Measurements from ENCODE around the gene SEC23A.
"Not testable (repeated sequence)": the region's sequence is repeated elsewhere in the genome, so short reads cannot be mapped to it uniquely, and the experiment has no call there.

SEC23A gene

DNA sequence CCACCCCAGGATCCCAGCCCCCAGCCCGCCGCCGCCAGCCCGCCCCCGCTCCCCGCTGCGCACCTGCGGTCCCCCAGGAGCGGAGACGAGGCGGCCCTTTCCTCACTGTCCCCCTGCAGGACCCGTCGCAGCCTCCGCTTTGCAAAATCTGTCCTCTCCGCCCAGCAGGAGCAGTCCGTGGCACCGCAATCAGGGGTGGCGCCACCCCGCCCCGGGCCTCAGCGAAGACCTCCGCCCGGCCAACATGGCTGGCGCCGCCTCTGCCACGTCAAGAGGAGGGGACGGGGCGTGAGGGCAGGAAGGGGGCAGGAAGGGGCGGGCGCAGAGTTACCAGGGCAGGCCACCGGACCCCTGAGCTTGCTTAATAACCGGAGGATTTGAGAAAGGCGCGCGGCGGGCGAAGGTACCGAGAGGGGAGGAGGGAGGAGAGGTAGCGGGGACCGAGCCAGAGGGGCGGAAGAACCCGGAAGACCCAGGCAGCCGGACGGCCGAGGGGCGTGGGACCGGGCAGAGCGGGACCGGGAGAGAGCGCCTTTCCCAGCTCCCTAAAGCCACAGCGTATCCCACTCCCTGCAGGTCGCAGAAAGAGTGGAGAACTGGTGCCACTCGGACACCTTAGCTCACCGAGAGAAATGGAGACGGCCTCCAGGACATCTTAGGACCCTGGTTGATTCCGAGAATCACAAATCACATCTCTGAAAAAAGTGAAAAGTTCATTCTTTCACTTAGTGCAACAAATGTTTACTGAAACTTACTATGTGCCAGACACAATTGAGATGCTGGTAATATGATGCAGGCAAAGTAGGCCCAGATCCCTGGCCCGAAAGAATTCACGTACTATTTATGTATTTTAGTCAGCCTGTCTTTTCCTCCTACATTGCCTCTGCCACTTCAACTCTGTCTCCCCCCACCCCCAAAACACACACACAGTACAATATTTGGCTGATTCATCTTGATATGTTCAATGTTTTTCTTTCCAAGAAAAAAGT lies at the start of gene SEC23A:
TSS of gene SEC23A (minus strand) at position 267 of the 989 bp plus-strand sequence. CDS start 7,117 bp downstream, outside the sequence.
- peak; percentile 57 to 79 for DNase-seq (ENCODE audit: low read depth in 1 of 2, low spot score in 1 of 2)

DNA sequence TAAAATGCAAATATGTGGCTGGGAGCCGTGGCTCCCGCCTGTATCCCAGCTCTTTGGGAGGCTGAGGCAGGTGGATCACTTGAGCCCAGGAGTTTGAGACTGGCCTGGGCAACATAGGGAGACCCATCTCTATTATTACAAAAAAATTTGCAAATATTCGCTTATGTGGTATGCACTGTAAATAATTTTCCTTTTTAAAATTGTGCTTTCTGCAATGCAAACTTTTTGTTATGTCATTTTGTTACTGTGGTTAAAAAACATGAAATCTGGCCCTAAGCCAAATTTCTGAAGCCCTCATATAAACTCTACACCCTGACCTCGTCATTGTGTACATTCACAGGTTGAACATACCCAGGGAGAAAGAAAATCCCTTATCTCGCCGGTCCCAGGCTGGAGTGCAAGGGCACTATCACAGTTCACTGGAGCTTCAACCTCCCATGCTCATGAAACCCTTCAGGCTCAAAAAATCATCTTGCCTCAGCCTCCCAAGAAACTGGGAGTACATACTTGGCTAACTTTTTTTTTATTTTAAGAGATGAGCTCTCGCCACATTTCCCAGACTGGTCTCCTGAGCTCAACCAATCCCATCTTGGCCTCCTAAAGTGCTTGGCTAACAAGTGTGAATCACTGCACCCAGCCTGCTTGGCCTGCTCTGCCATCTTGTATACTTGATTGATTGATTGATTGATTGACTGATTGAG lies 42.4 kb upstream of the SEC23A start:
- DNase-seq (ENCODE audit: low read depth in 1 of 2, low spot score in 1 of 2): no peak

GRCh38 chr14:39143226-39143625 lies 40.2 kb upstream of the SEC23A start:
- DNase-seq (ENCODE audit: low read depth in 1 of 2, low spot score in 1 of 2): not testable (repeated sequence)

DNA sequence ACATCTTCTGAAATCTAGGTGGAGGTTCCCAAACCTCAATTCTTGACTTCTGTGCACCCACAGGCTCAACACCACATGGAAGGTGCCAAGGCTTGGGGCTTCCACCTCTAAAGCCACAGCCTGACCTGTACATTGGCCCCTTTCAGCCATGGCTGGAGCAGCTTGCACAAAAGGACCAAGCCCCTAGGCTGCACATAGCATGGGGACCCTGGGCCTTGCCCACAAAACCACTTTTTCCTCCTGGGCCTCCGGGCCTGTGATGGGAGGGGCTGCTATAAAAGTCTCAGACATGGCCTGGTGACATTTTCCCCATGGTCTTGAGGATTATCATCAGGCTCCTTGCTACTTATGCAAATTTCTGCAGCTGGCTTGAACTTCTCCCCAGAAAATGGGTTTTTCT lies 38.6 kb upstream of the SEC23A start:
- DNase-seq (ENCODE audit: low read depth in 1 of 2, low spot score in 1 of 2): not testable (repeated sequence)

- DNase-seq (ENCODE audit: low read depth in 1 of 2, low spot score in 1 of 2): no peak
Measured at GRCh38 chr14:39140170-39140569, 37.1 kb upstream of the SEC23A start.

DNA sequence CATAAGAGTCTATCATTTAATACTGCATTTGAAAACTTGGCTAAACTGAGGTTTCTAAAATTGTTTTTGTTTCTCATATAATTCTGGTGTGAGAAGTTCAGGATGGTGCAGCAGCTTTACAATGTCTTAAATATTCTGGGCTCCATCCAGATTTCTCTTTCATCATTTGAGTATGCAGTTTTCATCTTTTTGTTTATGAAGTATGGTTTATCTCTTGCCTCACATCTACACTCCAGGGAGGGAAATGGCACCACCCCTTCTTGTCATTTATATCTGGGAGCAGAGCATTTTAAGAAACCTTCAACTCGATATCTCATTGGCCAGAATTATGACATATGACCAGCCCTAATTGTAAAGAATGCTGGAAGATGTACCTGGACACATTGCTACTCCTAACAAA lies 35.4 kb upstream of the SEC23A start:
- DNase-seq (ENCODE audit: low read depth in 1 of 2, low spot score in 1 of 2): no peak

DNA sequence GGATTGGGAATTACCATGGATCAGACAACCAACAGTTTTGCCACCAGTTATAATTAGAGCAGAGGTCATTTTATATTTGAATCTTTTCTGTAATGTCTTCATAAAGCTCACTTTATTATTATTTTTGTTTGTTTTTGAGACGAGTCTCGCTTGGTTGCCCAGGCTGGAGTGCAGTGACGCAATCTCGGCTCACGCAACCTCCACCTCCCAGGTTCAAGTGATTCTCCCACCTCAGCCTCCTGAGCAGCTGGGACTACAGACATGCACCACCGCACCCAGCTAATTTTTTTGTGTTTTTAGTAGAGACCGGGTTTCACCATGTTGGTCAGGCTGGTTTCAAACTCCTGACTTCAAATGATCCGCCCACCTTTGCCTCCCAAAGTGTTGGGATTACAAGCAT lies 34.8 kb upstream of the SEC23A start:
- not testable (repeated sequence) for DNase-seq (ENCODE audit: low read depth in 1 of 2, low spot score in 1 of 2)

GRCh38 chr14:39122330-39123138 lies 19.5 kb upstream of the SEC23A start:
- DNase-seq (ENCODE audit: low read depth in 1 of 2, low spot score in 1 of 2): no peak

- DNase-seq (ENCODE audit: low read depth in 1 of 2, low spot score in 1 of 2): peak; percentile 89 to 93
Measured at GRCh38 chr14:39114073-39114838, 11.2 kb upstream of the SEC23A start, which contains the start of gene GEMIN2. GEMIN2 (plus strand) TSS chr14:39114323; CDS start chr14:39114339, 16 bp downstream.

DNA sequence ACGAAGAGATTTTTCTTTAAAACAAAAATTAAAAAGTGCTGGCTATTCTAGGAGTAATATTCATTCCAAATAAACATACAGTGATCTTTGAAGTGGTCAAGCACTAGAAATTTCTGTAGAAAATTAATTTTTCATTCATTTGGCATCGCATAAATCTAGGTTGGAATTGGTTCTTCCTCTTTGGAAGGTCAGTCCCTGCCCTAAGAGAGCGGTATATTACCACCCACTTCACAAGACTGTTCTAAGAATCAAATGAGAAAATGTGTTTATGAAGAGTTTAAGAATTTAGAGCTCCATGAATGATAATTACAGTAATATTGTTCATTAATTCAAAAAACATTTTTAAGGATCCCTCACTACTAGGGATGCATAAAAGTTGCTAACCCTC lies 10.6 kb upstream of the SEC23A start:
- DNase-seq (ENCODE audit: low read depth in 1 of 2, low spot score in 1 of 2): no peak

DNA sequence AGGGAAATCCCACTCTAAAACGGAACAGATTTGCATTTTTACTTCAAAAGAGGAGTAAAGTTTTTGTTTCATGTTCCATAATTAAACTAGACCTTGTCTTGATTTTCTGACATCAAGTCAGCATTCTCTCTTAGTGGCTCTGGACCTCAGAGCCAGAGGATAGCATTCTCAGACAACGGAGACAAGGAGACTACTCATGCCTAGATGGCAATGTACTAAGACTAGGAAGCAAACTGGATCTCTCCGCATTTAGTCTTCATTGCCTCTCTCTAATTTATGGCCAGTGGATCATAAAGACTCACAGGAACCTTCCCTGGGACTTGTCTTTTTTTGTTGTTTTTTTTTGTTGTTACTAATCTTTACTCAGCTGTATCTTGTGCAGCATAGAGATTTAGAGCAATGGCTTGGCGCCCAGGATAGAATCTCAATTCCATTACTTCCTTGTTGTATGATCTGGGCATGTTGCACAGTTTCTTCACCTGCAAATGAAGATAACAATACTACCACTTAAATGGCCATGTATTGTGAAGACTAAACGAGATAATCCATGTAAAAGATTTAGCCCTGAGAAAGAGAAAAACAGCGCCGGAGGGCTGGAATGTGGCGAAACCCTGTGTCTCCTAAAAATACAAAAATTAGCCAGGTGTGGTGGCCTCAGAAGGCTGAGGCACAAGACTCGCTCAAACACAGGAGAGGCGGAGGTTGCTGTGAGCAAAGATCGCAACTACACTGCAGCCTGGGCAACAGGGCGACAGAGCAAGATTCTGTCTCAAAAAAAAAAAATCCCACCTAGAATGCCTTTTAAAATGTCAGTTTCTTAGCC lies 7.1 kb upstream of the SEC23A start:
- DNase-seq (ENCODE audit: low read depth in 1 of 2, low spot score in 1 of 2): no peak

- no peak for DNase-seq (ENCODE audit: low read depth in 1 of 2, low spot score in 1 of 2)
Measured at GRCh38 chr14:39108791-39109190, 5.8 kb upstream of the SEC23A start.

DNA sequence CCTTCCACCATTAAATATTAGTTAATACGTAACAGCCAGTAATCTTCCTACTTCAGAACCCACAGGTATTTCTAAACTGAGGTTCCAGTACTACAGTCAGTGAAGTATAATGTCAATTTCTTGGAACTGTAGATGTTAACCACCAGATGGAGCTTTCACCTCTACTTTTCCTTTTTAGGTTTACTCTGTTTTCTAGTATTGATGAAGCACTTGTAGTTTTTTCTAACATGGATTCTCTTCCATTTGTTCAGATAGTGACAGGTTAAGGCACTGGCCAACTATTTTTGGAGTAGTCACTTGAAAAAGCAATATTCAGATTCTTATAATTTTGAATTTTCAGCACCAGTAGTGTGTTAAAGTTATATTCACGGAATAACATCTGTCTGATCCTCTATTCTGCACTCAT lies 4.6 kb upstream of the SEC23A start:
- DNase-seq (ENCODE audit: low read depth in 1 of 2, low spot score in 1 of 2): no peak

DNA sequence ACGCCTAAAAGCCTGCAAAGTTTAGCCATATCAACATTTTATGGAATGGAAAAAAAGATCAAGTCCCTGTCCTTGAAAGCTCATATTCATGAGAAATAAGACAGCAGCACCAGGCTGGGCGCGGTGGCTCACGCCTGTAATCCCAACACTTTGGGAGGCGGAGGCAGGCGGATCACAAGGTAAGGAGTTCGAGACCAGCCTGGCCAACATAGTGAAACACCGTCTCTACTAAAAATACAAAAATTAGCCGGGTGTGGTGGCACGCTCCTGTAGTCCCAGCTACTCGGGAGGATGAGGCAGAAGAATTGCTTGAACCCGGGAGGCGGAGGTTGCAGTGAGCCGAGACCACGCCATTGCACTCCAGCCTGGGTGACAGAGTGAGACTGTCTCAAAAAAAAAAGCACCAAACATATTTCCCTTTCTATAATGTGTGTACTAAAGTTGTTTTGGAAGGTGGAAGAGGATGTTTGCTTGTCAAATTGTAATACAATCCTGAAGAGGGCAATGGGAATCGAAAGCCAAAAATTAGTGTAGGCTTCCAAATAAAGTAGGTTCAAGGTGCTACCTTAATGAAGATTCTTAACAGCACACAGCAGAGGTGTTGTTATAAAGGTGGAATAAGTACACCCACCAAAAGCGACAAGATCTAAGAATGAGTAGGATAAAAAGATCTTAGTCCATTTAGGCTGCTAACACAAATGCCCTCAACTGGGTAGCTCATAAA lies 1.2 kb upstream of the SEC23A start:
- not testable (repeated sequence) for DNase-seq (ENCODE audit: low read depth in 1 of 2, low spot score in 1 of 2)

DNA sequence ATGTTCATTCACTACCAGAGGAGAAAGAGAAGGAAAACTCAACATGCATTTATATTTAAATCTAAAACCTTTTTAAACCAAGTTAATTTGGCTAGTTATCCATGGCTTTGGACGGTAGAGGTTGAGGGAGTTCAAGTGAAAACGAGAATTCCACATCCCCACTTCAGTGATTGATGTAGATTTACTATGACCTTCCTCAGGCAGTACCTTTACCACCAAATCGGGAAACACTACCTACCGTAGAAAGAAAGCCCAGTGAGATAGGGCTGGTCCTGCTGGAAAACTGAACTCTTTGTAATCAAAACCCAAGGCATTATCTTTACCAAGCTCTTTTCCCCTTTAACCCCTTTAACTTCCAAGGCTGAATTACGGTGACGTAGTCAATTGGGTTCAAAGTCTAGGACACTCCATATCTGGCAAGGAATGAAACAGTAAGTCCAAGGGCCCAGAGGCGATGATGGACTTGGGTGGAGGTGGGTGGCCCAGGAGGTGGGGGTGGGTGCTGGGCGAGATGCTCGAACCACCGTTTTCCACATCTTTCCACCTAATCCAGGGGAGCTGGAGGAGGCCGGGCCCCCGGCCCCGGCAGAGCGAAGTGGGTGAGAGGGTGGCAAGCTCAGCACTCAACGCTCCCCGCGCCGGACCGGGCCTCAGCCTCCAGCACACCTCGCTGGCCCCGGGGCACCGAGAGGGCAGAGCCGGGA lies 618 bp downstream of the SEC23A start:
- DNase-seq (ENCODE audit: low read depth in 1 of 2, low spot score in 1 of 2): no peak

DNA sequence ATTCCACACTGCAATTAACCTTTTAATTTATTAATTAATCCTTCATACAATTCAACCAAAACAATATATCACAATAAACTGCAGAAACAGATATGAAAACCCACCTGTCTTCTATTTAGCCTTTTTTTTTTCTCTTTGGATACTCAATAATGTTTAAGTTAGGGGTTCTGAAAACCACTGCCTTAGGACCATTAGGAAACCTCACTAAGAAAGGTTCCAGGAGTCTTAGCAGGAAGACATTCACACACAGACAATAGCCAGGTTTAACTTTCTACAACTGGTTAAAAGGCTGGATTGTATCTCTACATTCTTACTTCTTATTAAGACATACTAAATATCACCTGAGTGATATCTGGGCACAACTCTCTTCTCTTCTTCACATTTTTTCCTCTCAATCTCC lies 3.3 kb downstream of the SEC23A start:
- DNase-seq (ENCODE audit: low read depth in 1 of 2, low spot score in 1 of 2): no peak

GRCh38 chr14:39099215-39099614 lies 3.8 kb downstream of the SEC23A start:
- not testable (repeated sequence) for DNase-seq (ENCODE audit: low read depth in 1 of 2, low spot score in 1 of 2)

- no peak for DNase-seq (ENCODE audit: low read depth in 1 of 2, low spot score in 1 of 2)
Measured at GRCh38 chr14:39097159-39097558, 5.9 kb downstream of the SEC23A start.

Measured in activated CD4-positive, alpha-beta T cell treated with anti-CD3 and anti-CD28 coated beads, Interleukin-2, amount 50 U/mL, for 24 hours (primary cell).